ELR (cell line): ENCODE data around the gene BAX.
A peak's percentile ranks its signal among the peaks of the same experiment; 100 is the strongest.

Experiments used
- DNase-seq: peaks from one replicate; pipeline ENCODE4 v3.0.0-alpha.2; 2015; ENCODE audit warnings: low read depth

The BAX gene

GRCh38 chr19:48962029-48962848, 7.6 kb downstream of the BAX start:
- DNase-seq = peak; percentile 80

GRCh38 chr19:48962849-48963165, 8.1 kb downstream of the BAX start:
- DNase-seq = no peak

- DNase-seq = peak; percentile 86
Observed at GRCh38 chr19:48963371-48964204, 8.9 kb downstream of the BAX start.

- peak; percentile 65 for DNase-seq
Observed at GRCh38 chr19:48964205-48965039, 9.7 kb downstream of the BAX start.

GRCh38 chr19:48965040-48965805, 10.5 kb downstream of the BAX start, which contains the start of gene FTL:
FTL (plus strand) TSS chr19:48965309; CDS start chr19:48965508, 199 bp downstream.
- peak; percentile 94 for DNase-seq

- DNase-seq = peak; percentile 88
Observed at GRCh38 chr19:48965806-48966540, 11.3 kb downstream of the BAX start.

- DNase-seq = no peak
Observed at GRCh38 chr19:48966541-48967345, 12.1 kb downstream of the BAX start.

GRCh38 chr19:48967346-48968178, 12.9 kb downstream of the BAX start:
- peak; percentile 50 for DNase-seq

- DNase-seq = no peak
Observed at GRCh38 chr19:48968179-48968661, 13.5 kb downstream of the BAX start.

- no peak for DNase-seq
Observed at GRCh38 chr19:48968813-48969218, 14.1 kb downstream of the BAX start.

- DNase-seq = peak; percentile 50
Observed at GRCh38 chr19:48969276-48970138, 14.8 kb downstream of the BAX start.

- DNase-seq = no peak
Observed at GRCh38 chr19:48970139-48970766, 15.6 kb downstream of the BAX start.

GRCh38 chr19:48970923-48971395, 16.3 kb downstream of the BAX start:
- DNase-seq = peak; percentile 82

GRCh38 chr19:48975947-48976847, 21.5 kb downstream of the BAX start:
- DNase-seq = peak; percentile 57

GRCh38 chr19:48977061-48977460, 22.4 kb downstream of the BAX start:
- no peak for DNase-seq

GRCh38 chr19:48982280-48982679, 27.6 kb downstream of the BAX start:
- peak; percentile 32 for DNase-seq
